Lower lobe of right lung (tissue), 2 donors: ENCODE results near the gene UIMC1. TPM values are rescaled to one million over a fixed set of nuclear protein-coding genes. Genes with fewer than 3 reads are reported as not detected.
A peak's percentile ranks its signal among the peaks of the same experiment; 100 is the strongest.
"Not testable (repeated sequence)": the region's sequence is repeated elsewhere in the genome, so short reads cannot be mapped to it uniquely, and the experiment has no call there.

Experiments
- ATAC-seq, 2 donors: fragments of 200-7000 bp; cut with Tn5 transposase; one replicate each; pipeline ENCODE4 v1.9.1; 2020 to 2022; ENCODE audit warnings: mild to moderate bottlenecking in 2 of 2, moderate library complexity in 2 of 2
- DNase-seq: peaks from one replicate; pipeline ENCODE4 v3.0.0-alpha.2; 2020
- H3K27ac ChIP-seq: fragments of 200-600 bp; one replicate; pipeline ENCODE4 v1.8.0; 2022
- H3K27me3 ChIP-seq: fragments of 200-600 bp; one replicate; pipeline ENCODE4 v1.8.0; 2022; ENCODE audit warnings: low read depth
- H3K36me3 ChIP-seq: fragments of 200-600 bp; one replicate; pipeline ENCODE4 v1.8.0; 2022; ENCODE audit warnings: mild to moderate bottlenecking
- H3K4me1 ChIP-seq: fragments of 200-600 bp; one replicate; pipeline ENCODE4 v1.8.0; 2022
- H3K4me3 ChIP-seq: fragments of 200-600 bp; one replicate; pipeline ENCODE4 v1.8.0; 2022; ENCODE audit warnings: mild to moderate bottlenecking
- H3K9me3 ChIP-seq: fragments of 200-600 bp; one replicate; pipeline ENCODE4 v1.8.0; 2022
- intact Hi-C: fragments of 100-400 bp; cut with DNase I; formaldehyde crosslinking; loops from one replicate; pipeline ENCODE4 v1.11.0; 2022
- total RNA-seq: library from RNA; stranded (reverse); fragmentation: NEBNext Ultra II Directional; extraction: Animal tissue kit (Norgen Biotek cat#: 25700); gene quantifications from one replicate; pipeline ENCODE4 v1.2.1, GENCODE V29; 2021
- TF ChIP-seq, protein P1 (sequence below): fragments of 200-600 bp; IDR thresholded peaks from one replicate; pipeline ENCODE4 v1.8.0; 2022; ENCODE audit warnings: antibody characterized with exemption, mild to moderate bottlenecking
- donor health status: DM: no; HTN: yes; CAD: no; lungs with severe emphysema.

UIMC1 gene
- total RNA-seq, 1 donor from 2014 or later = 39.1 TPM

DNA sequence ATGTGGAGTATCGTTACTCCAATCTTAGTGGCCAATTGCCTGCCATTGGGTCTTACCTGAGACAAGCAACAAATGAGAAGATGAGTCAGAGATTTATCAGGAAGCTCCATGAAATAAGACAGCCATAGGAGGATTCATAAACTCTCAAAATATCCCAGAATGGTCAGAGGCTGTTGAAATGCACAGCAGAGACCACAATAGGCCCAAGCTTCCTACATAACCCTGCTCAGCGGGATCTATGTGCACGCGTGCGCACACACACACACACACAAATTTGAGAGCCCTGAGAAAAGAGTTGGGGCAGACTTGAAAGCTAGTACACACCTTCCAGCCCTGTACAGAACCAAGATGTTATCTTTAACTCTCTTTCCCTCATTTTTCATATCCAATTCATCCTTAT lies 9.8 kb downstream of the UIMC1 start:
- Histone ChIP-seq H3K36me3 (no peaks in the 10 kb centered on the region), H3K27ac (no peak overlapping the region), H3K27me3 (no peaks in the 10 kb centered on the region), H3K9me3 (peaks cover 7% of the 10 kb centered on the region), H3K4me3 (no peak overlapping the region), H3K4me1 (peaks cover 28% of the 10 kb centered on the region)
- DNase-seq = no peak
- intact Hi-C loops = no loop called here
- TF ChIP-seq, protein P1, sequence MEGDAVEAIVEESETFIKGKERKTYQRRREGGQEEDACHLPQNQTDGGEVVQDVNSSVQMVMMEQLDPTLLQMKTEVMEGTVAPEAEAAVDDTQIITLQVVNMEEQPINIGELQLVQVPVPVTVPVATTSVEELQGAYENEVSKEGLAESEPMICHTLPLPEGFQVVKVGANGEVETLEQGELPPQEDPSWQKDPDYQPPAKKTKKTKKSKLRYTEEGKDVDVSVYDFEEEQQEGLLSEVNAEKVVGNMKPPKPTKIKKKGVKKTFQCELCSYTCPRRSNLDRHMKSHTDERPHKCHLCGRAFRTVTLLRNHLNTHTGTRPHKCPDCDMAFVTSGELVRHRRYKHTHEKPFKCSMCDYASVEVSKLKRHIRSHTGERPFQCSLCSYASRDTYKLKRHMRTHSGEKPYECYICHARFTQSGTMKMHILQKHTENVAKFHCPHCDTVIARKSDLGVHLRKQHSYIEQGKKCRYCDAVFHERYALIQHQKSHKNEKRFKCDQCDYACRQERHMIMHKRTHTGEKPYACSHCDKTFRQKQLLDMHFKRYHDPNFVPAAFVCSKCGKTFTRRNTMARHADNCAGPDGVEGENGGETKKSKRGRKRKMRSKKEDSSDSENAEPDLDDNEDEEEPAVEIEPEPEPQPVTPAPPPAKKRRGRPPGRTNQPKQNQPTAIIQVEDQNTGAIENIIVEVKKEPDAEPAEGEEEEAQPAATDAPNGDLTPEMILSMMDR = no peak
- ATAC-seq = no peak

DNA sequence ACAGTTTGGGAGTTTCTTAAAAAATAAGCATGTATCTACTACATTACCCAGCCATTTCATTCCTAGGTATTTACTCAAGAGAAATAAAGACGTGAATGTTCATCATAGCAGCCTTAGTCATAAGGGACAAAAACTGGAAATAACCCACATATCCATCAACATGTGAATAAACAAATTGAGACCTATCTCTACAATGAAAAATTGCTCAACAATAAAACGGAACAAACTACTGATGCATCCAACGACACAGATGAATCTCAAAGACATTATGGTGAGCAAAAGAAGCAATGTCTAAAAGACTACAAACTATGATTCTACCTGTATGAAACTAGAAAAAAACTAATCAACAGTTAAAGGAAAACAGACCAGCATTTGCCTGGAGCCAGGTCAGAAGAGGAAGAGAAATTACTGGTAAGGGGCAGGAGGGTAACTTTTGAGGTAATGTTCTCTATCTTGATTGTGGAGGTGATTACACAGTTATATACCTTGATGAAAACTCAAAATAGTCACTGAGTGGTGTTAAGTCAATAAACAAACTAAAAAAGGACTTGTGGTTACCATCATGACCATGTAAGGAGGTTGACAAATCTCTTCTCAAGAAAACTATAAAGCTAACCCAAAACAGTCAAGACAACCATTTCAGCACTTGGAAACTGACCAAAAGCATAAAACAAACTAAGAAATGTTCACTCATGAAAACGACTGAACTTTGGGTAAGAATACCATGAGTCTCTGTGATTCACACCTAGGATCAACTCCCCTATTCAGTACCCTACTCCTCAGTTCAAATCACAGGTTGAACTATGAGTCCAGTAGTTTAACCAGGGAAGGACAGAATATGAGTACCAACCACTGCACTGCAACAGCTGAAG lies 10.4 kb downstream of the UIMC1 start:
- intact Hi-C loops = no loop called here
- TF ChIP-seq, protein P1 = no peak

DNA sequence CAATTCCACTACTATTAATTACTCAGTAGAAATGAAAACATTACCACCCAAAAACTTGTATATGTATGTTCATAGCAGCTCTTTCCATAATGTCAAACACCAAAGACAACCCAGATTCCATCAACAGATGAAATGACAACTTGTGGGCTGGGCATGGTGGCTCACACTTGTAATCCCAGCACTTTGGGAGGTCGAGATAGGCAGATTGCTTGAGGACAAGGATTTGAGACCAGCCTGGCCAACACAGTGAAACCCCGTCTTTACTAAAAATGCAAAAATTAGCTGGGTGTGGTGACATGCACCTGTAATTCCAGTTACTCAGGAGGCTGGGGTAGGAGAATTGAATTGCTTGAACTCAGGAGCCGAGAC lies 11.5 kb downstream of the UIMC1 start:
- Histone ChIP-seq H3K27me3 (no peaks in the 10 kb centered on the region), H3K4me1 (peaks cover 28% of the 10 kb centered on the region), H3K9me3 (peaks cover 7% of the 10 kb centered on the region), H3K36me3 (no peaks in the 10 kb centered on the region), H3K4me3 (no peak overlapping the region), H3K27ac (peak overlapping the region; percentile 65)
- TF ChIP-seq, protein P1 = no peak
- DNase-seq (no peak), ATAC-seq (no peak)
- intact Hi-C loops = no loop called here

More for the DNA sequence above, 10.4 kb downstream of the UIMC1 start:
- H3K9me3 ChIP-seq = peaks cover 7% of the 10 kb centered on the region
- H3K27ac ChIP-seq = no peak overlapping the region
- no peak overlapping the region for H3K4me3 ChIP-seq
- DNase-seq (no peak), ATAC-seq (peak in 1 of 2 donors; percentile 34)
- no peaks in the 10 kb centered on the region for H3K27me3 ChIP-seq
- H3K36me3 ChIP-seq = no peaks in the 10 kb centered on the region
- peaks cover 28% of the 10 kb centered on the region for H3K4me1 ChIP-seq

DNA sequence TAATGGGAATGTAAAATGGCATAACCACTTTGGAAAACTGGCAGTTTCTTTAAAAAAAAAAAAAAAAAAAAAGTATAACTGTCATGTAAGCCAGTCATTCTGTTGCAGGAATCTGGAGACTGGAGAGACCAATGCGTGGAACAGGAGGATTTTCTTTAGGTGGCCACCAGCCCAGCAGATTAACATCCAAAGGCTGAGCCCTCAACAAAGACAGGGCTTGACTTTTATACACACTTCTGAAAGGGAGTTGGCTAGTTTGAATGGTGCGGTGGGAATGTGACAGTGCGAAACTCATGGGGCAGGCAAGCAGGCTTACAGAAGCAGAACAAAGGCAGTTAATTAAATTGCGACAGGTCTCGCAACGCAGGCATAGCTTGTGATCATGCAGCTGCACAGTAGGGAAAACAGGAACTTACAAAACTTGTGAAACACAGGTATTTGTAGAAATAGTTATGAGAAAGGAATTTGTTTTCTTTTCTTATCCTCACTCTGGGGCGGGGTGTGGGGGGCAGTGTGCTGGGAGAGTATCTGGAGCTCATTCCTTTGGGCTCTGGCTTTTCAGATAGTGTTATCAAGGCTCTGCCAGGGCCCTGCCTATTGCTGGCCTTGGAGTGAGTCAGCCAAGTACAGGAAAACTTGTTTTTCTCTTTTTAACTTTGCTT lies 12.0 kb downstream of the UIMC1 start:
- ATAC-seq = peak; percentile 76 to 92
- DNase-seq = peak; percentile 73

DNA sequence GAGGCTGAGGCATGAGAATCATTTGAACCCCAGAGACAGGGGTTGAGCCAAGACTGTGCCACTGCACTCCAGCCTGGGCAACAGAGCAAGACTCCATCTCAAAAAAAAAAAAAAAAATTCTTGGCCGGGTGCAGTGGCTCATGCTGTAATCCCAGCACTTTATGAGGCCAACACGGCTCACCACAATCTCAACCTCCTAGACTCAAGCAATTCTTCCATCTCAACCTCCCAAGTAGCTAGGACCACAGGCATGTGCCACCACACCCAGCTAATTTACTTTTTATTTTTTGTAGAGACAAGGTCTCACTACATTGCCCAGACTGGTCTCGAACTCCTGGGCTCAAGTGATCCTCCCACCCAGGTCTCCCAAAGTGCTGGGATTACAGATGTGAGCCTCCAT lies 13.5 kb downstream of the UIMC1 start:
- intact Hi-C loops, ATAC-seq, H3K27ac ChIP-seq, DNase-seq, H3K27me3 ChIP-seq, H3K9me3 ChIP-seq, H3K36me3 ChIP-seq, H3K4me3 ChIP-seq: not testable (repeated sequence)
- peaks cover 28% of the 10 kb centered on the region for H3K4me1 ChIP-seq

More for the DNA sequence above, 12.0 kb downstream of the UIMC1 start:
- no peaks in the 10 kb centered on the region for H3K27me3 ChIP-seq
- H3K36me3 ChIP-seq = no peaks in the 10 kb centered on the region
- H3K4me1 ChIP-seq = peaks cover 28% of the 10 kb centered on the region
- no peak overlapping the region for H3K4me3 ChIP-seq
- TF ChIP-seq, protein P1 = no peak
- peaks cover 7% of the 10 kb centered on the region for H3K9me3 ChIP-seq
- H3K27ac ChIP-seq = peak overlapping the region; percentile 65
- intact Hi-C loops = no loop called here

DNA sequence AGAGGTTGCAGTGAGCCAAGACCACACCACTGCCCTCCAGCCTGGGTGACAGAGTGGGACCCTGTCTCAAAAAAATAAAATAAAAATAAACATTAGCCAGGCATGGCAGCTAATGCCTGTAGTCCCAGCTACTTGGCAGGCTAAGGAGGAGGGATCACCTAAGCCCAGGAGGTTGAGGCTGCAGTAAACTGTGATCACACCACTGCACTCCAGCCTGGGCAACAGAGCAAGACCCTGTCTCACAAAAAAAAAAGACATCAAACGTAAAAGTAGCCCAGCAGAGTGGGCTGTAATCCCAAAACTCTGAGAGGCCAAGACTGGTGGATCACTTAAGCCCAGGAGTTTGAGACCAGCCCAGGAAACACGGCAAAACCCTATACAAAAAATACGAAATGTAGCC lies 19.0 kb downstream of the UIMC1 start:
- ATAC-seq (no peak), DNase-seq (no peak)
- Histone ChIP-seq H3K27me3 (no peaks in the 10 kb centered on the region), H3K27ac (no peak overlapping the region), H3K4me1 (no peaks in the 10 kb centered on the region), H3K9me3 (no peaks in the 10 kb centered on the region), H3K36me3 (peaks cover under 1% of the 10 kb centered on the region), H3K4me3 (no peak overlapping the region)
- TF ChIP-seq, protein P1 = no peak
- intact Hi-C loops = no loop called here
